T-helper 1 cell treated with Interleukin-12 subunit alpha and Interleukin-12 subunit beta and Interleukin-4 antibody, amounts not matched to agents 30 μg/mL and 1 μg/mL, for 36 hours (primary cell): ENCODE measurements around the gene CCDC33.

Experiments used
- H3K27ac Mint-ChIP-seq: one replicate; pipeline ENCODE4 v1.8.0; 2021; ENCODE audit warnings: mild to moderate bottlenecking, mixed read lengths
- H3K27me3 Mint-ChIP-seq: one replicate; pipeline ENCODE4 v1.8.0; 2021; ENCODE audit warnings: low read depth, mixed read lengths
- H3K36me3 Mint-ChIP-seq: one replicate; pipeline ENCODE4 v1.8.0; 2021; ENCODE audit warnings: low read depth, mixed read lengths
- H3K4me1 Mint-ChIP-seq: one replicate; pipeline ENCODE4 v1.8.0; 2021; ENCODE audit warnings: low read depth, mixed read lengths
- H3K4me3 Mint-ChIP-seq: one replicate; pipeline ENCODE4 v1.8.0; 2021; ENCODE audit warnings: mild to moderate bottlenecking, moderate library complexity, mixed read lengths
- H3K9me3 Mint-ChIP-seq: one replicate; pipeline ENCODE4 v1.8.0; 2021; ENCODE audit warnings: mixed read lengths

Gene CCDC33

DNA sequence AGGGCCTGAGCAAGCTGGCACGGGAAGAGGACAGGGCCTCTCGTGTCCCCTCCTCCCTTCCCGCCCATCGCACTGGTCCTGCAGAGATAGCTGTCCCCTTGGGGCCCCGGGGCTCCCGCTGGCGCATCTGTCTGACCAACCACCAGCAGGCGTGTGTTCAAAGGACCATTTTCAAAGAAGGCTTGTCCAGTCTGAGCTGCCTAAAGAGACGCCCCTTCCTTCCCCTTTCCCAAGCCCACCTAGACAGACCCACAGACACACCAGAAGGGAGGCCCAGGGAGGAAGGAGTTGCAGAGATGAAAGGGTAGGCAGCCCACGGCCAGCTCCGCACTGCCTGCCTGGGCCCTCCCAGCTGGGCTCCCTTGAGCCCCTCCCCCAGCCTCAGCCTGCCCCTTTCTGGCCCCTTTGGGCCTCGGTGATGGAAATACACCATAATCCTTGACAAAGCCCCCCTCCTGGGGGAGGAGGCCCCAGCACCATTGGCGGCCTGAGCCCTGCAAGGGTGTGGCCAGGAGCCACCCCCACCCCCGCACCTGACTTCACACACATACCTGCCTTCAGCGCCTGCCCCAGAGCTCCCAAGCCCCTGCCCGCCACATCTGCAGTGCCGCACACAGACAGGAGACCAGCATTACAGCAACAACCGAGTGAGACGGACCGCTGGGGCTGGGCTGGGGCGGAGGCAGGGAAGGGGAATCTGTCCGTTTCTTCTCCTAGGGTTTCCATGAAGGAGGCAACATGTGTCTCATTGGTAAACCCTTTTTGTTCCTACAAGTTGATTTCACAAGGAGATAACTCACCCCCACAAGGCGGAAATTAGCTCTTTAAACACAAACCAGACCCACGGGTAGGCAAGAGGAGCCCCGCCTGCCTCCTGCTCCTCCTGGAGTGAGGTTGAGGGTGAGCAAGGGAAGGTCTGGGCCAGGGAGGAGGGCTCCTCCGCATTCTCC, 33.4 kb upstream of the CCDC33 start, which contains the start of gene STRA6:
STRA6 (minus strand) TSS at position 336 of the 950 bp plus-strand sequence. CDS start 520 bp downstream, outside the sequence.
- peaks cover 7% of the 10 kb centered on the region for H3K27me3 Mint-ChIP-seq
- no peak within 1 kb of the TSS for H3K27ac Mint-ChIP-seq
- H3K4me3 Mint-ChIP-seq = no peak within 1 kb of the TSS
- no peaks in the 10 kb centered on the region for H3K36me3 Mint-ChIP-seq
- H3K4me1 Mint-ChIP-seq = peaks cover 2% of the 10 kb centered on the region
- H3K9me3 Mint-ChIP-seq = no peaks in the 10 kb centered on the region

DNA sequence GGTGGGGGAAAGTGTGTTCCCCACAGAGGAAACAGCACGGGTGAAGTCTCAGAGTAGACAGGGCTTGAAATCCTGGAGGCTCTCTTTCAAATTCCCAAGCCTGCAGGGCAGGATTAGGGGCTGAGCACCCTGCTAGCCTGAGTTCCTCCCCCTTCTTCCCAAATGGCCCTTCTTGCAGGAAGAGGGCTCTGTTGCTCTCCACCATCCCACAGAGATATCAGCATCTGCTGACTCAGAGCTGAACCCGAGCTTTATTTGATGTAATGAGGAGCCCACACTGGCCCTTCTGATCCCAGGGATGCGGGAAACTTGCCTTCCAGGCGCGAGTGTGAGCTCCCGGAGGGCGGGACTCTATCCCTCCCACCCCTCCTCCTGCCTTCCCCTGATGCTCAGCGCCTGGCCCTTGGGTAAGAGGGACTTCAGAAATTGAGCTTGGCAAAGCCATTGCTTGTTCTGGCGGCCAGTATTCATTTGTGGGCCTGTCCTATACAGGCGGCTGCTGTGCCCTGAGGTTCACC, 32.2 kb upstream of the CCDC33 start:
- Mint-ChIP-seq H3K36me3 (no peaks in the 10 kb centered on the region), H3K27ac (no peak overlapping the region), H3K9me3 (no peaks in the 10 kb centered on the region), H3K4me1 (peaks cover 2% of the 10 kb centered on the region), H3K4me3 (no peak overlapping the region), H3K27me3 (peaks cover 13% of the 10 kb centered on the region)

DNA sequence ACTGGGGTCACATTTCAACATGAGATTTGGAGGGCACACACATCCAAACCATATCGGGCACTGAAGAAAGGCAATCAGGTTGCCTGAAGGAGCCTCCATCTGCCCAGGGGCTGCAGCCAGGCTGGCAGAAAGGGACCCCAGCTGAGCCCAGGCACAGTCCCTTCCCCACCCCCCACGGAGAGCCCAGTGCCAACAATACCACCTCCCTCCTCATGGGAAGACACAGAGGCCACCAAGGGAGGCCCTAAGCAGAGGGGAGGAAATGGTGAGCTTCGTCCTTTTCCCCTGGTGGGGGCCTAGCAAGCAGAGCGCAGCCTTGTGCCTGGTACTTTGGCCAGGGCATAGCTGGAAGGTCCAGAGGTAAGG, 30.6 kb upstream of the CCDC33 start:
- no peak overlapping the region for H3K4me3 Mint-ChIP-seq
- no peaks in the 10 kb centered on the region for H3K9me3 Mint-ChIP-seq
- peaks cover 2% of the 10 kb centered on the region for H3K4me1 Mint-ChIP-seq
- no peaks in the 10 kb centered on the region for H3K36me3 Mint-ChIP-seq
- peaks cover 13% of the 10 kb centered on the region for H3K27me3 Mint-ChIP-seq
- no peak overlapping the region for H3K27ac Mint-ChIP-seq

DNA sequence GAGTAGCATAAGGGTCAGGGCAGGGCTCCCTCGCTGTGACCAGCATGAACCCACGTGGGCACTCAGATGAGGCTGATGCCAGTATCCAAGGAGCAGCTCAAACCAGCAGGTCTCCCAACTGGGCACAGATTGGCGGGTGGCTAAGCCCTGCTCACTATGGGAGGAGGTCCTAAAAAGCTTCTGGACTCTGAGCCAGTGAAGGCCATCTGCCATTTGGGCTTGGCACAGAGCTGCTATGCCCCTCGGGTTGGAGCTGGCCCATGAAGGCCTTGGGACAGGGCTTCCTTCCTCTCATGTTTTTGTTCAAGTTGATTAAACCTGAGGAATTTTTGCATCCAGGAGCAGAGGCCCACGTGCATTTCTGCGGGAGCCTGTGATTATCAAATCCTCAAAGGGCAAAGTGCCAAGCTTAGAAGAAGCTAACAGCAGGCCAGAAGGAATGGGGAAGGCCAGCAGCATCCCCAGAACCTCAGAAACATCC, 29.3 kb upstream of the CCDC33 start:
- no peaks in the 10 kb centered on the region for H3K36me3 Mint-ChIP-seq
- H3K27me3 Mint-ChIP-seq = peaks cover 13% of the 10 kb centered on the region
- H3K4me1 Mint-ChIP-seq = no peaks in the 10 kb centered on the region
- no peaks in the 10 kb centered on the region for H3K9me3 Mint-ChIP-seq
- no peak overlapping the region for H3K4me3 Mint-ChIP-seq
- H3K27ac Mint-ChIP-seq = no peak overlapping the region

DNA sequence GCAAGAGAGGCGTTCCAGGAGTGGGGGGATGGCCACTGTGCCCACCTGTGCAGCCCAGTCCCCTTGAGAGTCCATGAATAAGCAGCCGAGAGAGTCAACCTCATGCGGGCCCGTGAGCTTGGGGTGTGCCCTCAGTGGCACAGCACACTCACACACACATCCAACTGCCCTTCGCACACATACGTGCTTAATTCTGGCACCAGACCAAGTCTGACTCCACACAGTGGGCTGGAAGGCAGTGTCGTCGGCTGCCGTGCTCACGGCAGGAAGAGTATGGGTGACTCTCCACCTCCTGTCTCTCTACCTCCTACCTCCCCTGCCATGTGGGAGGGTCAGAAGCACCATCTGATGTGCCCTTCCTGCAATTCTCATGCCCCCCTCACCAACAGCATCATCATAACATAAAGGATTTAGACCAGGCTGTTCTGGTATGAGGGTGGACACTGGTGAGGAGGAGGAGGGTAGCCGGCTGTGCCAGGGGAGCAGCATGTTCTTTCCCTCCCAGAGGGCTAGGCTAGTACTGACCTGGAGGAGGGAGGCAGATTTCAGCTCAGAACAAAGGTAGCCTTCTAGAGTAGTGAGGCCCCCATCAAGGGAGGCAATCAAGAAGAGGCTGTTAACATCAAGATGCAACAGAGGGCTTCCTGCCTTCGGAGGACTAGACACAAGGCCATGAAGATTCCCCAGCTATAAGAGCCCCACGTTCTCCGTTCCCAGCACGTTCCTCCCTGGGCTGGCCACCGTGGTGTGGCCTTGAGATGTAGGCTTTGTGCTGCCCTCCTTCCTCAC, 28.3 kb upstream of the CCDC33 start:
- no peaks in the 10 kb centered on the region for H3K4me1 Mint-ChIP-seq
- H3K27me3 Mint-ChIP-seq = peaks cover 13% of the 10 kb centered on the region
- no peaks in the 10 kb centered on the region for H3K9me3 Mint-ChIP-seq
- no peak overlapping the region for H3K27ac Mint-ChIP-seq
- no peak overlapping the region for H3K4me3 Mint-ChIP-seq
- no peaks in the 10 kb centered on the region for H3K36me3 Mint-ChIP-seq

DNA sequence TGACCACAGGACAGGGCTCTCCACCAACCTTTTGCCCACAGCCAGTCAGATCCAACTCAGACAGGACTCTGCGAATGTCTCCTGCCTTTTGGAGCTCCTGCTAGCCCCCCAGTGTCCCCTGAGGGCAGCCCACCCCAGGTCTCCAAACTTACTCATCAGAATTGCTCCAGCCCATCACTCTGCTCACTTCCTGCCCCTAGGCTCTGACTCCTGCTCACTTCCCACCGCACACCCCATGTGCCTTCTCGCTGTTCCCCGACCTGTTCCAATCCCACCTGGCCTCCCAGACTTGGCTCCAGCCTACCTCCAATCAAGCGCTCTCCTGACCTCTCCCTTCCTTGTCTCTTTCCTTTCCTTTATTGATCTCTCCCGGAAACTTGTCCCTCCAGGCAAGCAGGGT, 27.6 kb upstream of the CCDC33 start:
- no peak overlapping the region for H3K27ac Mint-ChIP-seq

DNA sequence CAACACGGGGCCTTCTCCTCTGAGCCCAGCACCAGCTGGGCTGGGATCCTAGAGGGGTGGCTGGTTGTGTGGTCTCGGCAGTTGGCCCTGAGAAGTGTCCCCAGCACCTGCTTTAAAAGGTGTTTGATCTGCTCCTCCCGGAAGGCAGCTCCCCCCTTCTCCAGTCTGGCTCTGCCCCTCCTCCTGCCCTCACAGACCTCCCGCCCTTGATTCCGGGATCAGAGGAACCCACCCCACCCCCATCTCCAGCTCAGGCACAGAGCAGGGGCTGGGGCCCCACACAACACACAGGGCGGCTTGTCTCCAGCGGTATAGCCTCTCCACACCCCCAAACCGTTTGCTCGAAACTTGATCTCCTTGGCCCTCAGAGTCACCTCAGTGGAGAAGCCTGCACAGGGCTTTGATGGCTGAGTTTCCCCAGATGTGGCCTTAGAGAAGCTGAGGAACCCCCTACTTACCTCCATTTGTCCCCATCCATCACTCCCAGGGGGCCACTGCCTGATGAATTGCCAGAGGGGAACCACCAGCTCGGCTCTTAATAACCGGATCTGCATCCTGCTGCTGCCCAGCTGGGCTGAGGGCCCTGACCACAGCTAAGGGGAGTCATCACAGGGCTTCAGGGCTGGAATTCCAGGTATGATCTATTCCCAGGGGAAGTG, 27.1 kb upstream of the CCDC33 start:
- Mint-ChIP-seq H3K4me1 (no peaks in the 10 kb centered on the region), H3K36me3 (no peaks in the 10 kb centered on the region), H3K27ac (no peak overlapping the region), H3K4me3 (no peak overlapping the region), H3K27me3 (peaks cover 13% of the 10 kb centered on the region), H3K9me3 (no peaks in the 10 kb centered on the region)

More for the DNA sequence above, 27.6 kb upstream of the CCDC33 start:
- peaks cover 13% of the 10 kb centered on the region for H3K27me3 Mint-ChIP-seq
- H3K4me1 Mint-ChIP-seq = no peaks in the 10 kb centered on the region
- H3K36me3 Mint-ChIP-seq = no peaks in the 10 kb centered on the region
- no peaks in the 10 kb centered on the region for H3K9me3 Mint-ChIP-seq
- no peak overlapping the region for H3K4me3 Mint-ChIP-seq

DNA sequence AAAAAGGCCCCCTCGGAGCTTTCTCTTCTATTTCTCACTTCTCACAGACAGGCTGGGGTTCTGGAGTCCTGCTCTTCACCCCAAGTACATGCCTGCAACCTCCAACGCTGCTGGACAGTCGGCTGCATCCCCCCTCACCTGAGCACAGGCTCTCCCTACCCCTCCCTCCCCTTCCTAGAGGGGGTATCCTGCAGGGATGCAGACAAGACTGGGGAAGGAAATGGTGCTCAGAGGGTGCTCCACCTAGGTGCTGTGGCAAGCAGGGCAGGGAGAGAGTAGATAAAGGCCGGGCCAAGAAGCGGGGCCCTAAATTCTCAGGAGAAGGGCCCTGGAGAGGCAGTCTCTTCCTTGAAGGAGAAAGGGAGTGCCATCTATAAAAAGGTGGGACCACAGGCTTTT, 26.6 kb upstream of the CCDC33 start:
- Mint-ChIP-seq H3K9me3 (no peaks in the 10 kb centered on the region), H3K36me3 (no peaks in the 10 kb centered on the region), H3K4me3 (no peak overlapping the region), H3K4me1 (no peaks in the 10 kb centered on the region), H3K27me3 (peaks cover 13% of the 10 kb centered on the region), H3K27ac (no peak overlapping the region)

DNA sequence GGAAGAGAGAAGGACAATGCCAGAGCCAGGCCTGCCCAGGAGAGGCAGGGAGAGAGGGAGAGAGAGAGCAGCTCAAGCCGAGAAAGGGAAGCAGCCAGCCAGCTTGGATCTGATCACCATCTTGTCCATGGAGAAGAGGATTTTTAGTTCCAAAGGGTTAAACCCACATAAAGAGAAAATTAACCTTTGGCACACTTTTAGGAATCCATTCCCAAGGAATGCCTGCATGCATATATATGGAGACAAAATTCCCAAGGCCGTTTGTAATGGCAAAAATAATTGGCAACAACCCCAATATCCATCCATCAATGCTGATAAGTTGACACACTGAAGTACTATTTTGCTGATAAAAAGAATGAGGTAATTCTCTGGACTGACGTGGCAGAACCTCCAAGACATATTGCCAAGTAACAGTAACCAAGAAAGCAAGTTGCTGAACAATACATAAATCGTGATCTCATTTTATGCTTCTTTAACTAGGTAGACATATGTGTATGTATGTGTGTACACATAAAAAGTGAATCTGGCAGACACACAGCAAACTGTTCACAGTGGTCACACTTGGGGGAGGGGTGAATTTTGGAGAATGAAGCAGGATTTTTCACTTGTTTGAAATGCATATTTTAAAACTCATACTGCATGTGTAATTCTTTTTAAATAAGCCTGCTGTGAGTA, 26.0 kb upstream of the CCDC33 start:
- Mint-ChIP-seq H3K27ac (no peak overlapping the region), H3K27me3 (peaks cover 11% of the 10 kb centered on the region), H3K9me3 (no peaks in the 10 kb centered on the region), H3K4me1 (peaks cover 2% of the 10 kb centered on the region), H3K4me3 (no peak overlapping the region), H3K36me3 (no peaks in the 10 kb centered on the region)

DNA sequence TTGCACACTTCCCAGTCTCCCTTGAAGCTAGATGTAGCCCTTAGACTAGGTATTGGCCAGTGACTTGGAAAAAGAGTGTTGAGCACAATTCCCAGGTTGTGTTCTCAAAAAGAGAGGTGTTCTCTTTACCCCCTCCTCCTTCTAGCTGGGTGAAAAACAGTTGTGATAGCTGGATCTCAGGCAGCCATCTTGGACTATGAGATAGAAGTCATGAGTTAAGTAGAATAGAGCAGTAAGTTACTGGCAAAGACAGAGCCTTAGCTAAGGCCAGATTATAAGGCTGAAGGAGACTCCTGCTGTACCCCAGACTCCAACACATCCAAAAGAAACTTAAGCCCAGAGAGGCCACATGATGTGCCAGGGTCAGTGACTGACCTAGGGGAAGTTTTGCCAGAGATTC, 25.4 kb upstream of the CCDC33 start:
- Mint-ChIP-seq H3K4me1 (peaks cover 2% of the 10 kb centered on the region), H3K9me3 (no peaks in the 10 kb centered on the region), H3K27me3 (peaks cover 10% of the 10 kb centered on the region), H3K36me3 (no peaks in the 10 kb centered on the region), H3K4me3 (no peak overlapping the region), H3K27ac (no peak overlapping the region)

DNA sequence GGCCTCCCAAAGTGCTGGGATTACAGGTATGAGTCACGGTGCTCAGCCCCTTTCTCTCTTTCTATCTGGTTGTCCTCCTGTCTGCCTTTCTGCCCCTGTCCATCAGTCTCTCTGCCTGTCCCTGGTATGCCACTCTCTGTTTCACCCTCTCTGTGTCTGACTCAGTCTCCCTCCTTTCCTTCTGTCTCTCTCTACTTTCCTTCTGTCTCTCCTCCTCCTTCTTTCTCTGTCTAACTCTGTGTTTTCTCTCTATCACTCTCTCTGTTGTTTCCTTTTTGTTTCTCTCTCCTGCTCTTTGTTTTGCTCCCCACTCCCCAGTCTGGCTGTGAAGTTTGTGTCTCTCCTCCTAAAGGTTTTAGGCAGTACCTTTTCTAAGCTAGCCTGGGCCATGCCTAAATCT, 24.5 kb upstream of the CCDC33 start:
- Mint-ChIP-seq H3K27me3 (peaks cover 7% of the 10 kb centered on the region), H3K4me1 (peaks cover 2% of the 10 kb centered on the region), H3K27ac (no peak overlapping the region), H3K36me3 (no peaks in the 10 kb centered on the region), H3K9me3 (no peaks in the 10 kb centered on the region), H3K4me3 (no peak overlapping the region)

DNA sequence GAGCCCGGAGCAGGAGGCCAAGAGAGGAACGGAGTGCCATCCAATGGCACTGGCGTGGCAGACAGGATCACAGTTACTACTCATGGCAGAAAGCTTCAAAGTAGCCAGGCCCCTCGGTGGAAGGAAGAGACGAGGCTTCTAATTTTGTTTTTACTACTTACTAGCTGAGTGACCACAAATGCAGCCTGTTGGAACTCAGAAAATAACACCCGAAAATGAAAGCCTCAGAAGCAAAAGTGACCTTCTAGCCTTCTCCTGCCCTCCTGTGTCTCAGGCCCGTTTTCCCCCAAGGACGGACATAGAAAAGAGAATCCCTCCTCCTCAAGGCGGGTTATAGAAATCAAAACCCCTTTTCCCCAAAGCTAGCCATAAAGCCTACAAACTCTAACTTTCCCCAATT, 23.6 kb upstream of the CCDC33 start:
- Mint-ChIP-seq H3K36me3 (no peaks in the 10 kb centered on the region), H3K9me3 (no peaks in the 10 kb centered on the region), H3K4me1 (peaks cover 2% of the 10 kb centered on the region), H3K4me3 (no peak overlapping the region), H3K27me3 (peaks cover 6% of the 10 kb centered on the region), H3K27ac (no peak overlapping the region)

DNA sequence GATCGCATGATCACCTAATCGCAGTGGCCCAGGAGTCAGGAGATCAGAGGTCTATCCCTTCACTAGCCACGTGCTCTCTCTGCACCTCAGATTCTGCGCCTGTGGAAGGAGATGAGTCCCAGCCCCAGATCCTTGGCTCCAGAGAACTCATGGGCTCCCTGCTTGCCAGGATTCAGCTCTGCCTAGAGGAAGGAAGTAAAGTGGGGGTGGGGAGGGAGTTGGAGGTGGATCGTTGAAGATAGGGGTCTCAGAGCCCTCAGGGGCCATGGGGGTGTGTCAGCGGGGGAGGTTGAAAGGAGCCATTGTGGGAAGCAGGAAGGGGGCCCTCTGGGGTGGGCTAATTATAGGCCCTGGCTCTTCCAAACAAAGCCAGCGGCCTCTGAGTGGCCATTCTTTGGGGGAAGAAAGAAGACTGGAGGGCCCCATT, 22.3 kb upstream of the CCDC33 start:
- no peak overlapping the region for H3K27ac Mint-ChIP-seq
- no peaks in the 10 kb centered on the region for H3K27me3 Mint-ChIP-seq
- no peaks in the 10 kb centered on the region for H3K9me3 Mint-ChIP-seq
- H3K4me3 Mint-ChIP-seq = no peak overlapping the region
- H3K36me3 Mint-ChIP-seq = no peaks in the 10 kb centered on the region
- H3K4me1 Mint-ChIP-seq = peaks cover 2% of the 10 kb centered on the region
